Measurements from ENCODE around the gene ADAMTS17. TPM values are rescaled to one million over a fixed set of nuclear protein-coding genes. Genes with fewer than 3 reads are reported as not detected.

Gene ADAMTS17
- total RNA-seq, 1 experiment from 2014 or later = 3.2 TPM

DNA sequence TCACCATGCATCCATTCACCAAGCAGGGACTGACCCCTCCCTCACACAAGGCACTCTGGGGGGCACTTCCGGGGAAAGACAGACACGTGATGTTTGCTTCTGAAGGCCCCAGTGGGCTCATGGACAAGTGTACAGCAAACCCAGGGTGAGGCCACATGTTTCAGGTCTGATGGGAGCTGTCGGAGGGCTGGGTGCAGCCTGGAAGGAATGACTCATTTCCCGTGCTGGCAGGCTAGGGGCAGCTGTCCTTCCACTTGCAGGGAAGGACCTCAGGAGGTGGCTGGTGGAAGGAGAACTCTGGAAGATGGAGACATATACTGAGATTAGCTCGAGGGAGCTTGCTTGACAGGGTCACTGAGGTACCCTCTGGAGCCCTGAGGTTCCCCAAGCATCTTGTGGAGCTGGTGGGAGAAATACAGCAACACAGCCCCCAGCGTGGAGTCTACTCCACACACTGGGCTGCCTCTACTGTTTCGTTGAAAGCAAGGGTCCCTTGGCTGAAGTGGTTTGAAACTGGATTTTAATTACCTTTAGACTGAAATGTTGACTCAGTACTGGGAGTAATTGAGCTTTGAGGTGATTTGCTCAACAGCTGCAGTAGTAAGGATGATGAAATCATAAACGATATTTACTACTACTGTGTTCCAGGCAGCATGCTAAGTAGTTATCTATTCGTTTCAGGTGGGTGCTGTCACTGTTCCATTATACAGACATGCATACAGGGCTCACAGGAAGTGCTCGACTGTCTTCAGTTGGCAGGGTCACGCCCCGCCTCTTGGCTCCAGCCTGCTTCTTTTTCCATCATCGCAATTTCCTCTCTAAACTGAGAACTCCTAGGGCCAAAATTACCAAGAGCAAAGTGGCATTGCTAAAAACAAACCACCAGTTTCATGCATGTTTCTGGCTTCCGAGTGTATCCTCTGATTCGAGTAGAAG is 230.4 kb downstream of the ADAMTS17 start:
- no peaks in the 10 kb centered on the region for H3K36me3 ChIP-seq (ENCODE audit: low read depth)
- ChIA-PET POLR2A (ENCODE audit: unreplicated experiment) (no interaction called here), CTCF (interaction anchor here (0.6 to 0.9 kb wide), 2 partner anchors 228 to 311 kb away, joined by 3 read pairs; no protein-coding TSS in a partner anchor)
- H2AFZ ChIP-seq = no peak overlapping the region
- peaks cover 6% of the 10 kb centered on the region; the same call in 1 of the 2 replicates for H3F3A ChIP-seq (ENCODE audit: insufficient read depth, low read depth)
- H3K4me2 ChIP-seq = peak overlapping the region; percentile 50
- H4K20me1 ChIP-seq (ENCODE audit: insufficient read depth) = no peaks in the 10 kb centered on the region
- H3K27me3 ChIP-seq (ENCODE audit: insufficient read depth, low read depth) = no peaks in the 10 kb centered on the region
- peak; percentile 67 to 74 for DNase-seq
- no peaks in the 10 kb centered on the region for H3K9me2 ChIP-seq (ENCODE audit: insufficient read depth)
- peaks cover 16% of the 10 kb centered on the region for H3K4me1 ChIP-seq (replicated peaks; ENCODE audit: insufficient read depth)
- no peaks in the 10 kb centered on the region for H3K9me3 ChIP-seq (ENCODE audit: insufficient read depth, low read depth)
- H3K79me2 ChIP-seq (ENCODE audit: low read depth) = no peaks in the 10 kb centered on the region
- H3K27ac ChIP-seq = peak overlapping the region; percentile 44; the same call in 1 of the 2 replicates
- TSS peak; percentile 88 for BruUV-seq (replicated peaks)
- no peak overlapping the region for H3K4me3 ChIP-seq
- no peak for TF ChIP-seq EZH2 (IDR thresholded peaks at IDR 0.05; ENCODE audit: low read depth)
- TF ChIP-seq, protein P1, sequence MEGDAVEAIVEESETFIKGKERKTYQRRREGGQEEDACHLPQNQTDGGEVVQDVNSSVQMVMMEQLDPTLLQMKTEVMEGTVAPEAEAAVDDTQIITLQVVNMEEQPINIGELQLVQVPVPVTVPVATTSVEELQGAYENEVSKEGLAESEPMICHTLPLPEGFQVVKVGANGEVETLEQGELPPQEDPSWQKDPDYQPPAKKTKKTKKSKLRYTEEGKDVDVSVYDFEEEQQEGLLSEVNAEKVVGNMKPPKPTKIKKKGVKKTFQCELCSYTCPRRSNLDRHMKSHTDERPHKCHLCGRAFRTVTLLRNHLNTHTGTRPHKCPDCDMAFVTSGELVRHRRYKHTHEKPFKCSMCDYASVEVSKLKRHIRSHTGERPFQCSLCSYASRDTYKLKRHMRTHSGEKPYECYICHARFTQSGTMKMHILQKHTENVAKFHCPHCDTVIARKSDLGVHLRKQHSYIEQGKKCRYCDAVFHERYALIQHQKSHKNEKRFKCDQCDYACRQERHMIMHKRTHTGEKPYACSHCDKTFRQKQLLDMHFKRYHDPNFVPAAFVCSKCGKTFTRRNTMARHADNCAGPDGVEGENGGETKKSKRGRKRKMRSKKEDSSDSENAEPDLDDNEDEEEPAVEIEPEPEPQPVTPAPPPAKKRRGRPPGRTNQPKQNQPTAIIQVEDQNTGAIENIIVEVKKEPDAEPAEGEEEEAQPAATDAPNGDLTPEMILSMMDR (conservative IDR thresholded peaks at IDR 0.05) = no peak
- intact Hi-C loops (cut with micrococcal nuclease; ENCODE audit: unreplicated experiment) = loop anchor here (1.0 to 5.0 kb wide), 3 partner anchors 68 to 149 kb away; no protein-coding TSS in a partner anchor

DNA sequence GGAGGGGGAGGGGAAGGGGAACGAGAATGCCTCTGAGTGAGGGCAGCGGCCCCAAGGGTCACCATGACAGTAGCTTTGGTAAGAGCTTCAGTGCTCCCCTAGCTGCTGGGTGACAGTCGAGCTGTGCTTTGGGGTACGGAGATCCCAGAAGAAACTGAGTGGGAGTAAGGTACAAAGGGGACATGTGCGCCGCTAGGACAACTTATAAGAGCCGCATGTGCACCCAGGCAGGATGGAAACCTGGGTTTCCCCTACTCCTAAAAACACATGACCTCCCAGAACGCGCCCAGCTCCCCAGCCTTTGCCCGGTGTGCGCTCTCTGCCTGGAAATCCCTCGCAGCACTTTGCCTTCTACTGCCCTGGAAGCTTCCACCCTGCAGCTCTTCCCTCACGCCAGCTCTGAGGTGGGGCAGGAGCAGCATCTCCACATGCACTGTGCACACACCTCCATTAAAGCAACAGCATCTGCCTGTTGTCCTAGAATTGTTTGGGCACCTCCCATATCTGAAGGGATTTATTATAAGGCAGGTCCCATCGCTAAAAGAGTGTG is 232.2 kb downstream of the ADAMTS17 start:
- ChIA-PET POLR2A (ENCODE audit: unreplicated experiment) (no interaction called here), CTCF (no interaction called here)
- TF ChIP-seq, protein P1 (conservative IDR thresholded peaks at IDR 0.05) = no peak
- no peak for TF ChIP-seq EZH2 (IDR thresholded peaks at IDR 0.05; ENCODE audit: low read depth)
- Histone ChIP-seq H4K20me1 (ENCODE audit: insufficient read depth) (no peaks in the 10 kb centered on the region), H3K79me2 (ENCODE audit: low read depth) (no peaks in the 10 kb centered on the region), H2AFZ (no peak overlapping the region), H3K36me3 (ENCODE audit: low read depth) (no peaks in the 10 kb centered on the region), H3K4me2 (no peak overlapping the region), H3K27ac (no peak overlapping the region), H3K9me3 (ENCODE audit: insufficient read depth, low read depth) (no peaks in the 10 kb centered on the region), H3F3A (ENCODE audit: insufficient read depth, low read depth) (peaks cover 6% of the 10 kb centered on the region; the same call in 1 of the 2 replicates), H3K4me1 (replicated peaks; ENCODE audit: insufficient read depth) (peaks cover 16% of the 10 kb centered on the region), H3K9me2 (ENCODE audit: insufficient read depth) (no peaks in the 10 kb centered on the region), H3K4me3 (no peak overlapping the region), H3K27me3 (ENCODE audit: insufficient read depth, low read depth) (no peaks in the 10 kb centered on the region)
- no TSS peak for BruUV-seq (replicated peaks)
- DNase-seq = no peak
- intact Hi-C loops (cut with micrococcal nuclease; ENCODE audit: unreplicated experiment) = loop anchor here (5.0 kb wide), 1 partner anchor 147 kb away; no protein-coding TSS in a partner anchor

DNA sequence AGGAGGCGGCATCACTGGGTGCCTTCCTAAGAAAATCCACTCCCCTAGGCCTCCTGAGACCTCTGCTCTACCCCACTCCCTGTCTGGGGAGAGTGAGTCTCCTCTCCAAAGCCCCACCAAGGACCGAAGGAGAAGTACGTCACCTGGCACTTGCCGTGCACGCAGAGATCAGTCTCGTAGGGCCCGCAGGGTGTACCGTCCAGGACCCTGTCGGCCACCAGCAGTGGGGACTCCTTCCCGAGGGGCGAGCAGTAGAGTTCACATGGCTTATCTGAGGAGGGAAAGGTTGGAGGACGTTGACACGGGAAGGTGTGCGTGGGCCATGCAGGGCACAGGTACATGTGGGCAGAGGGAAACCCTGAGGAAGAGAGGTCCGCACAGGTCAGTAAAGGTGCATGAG is 232.9 kb downstream of the ADAMTS17 start:
- no peaks in the 10 kb centered on the region for H3K9me2 ChIP-seq (ENCODE audit: insufficient read depth)
- ChIA-PET CTCF (no interaction called here), POLR2A (ENCODE audit: unreplicated experiment) (no interaction called here)
- no peaks in the 10 kb centered on the region for H3K36me3 ChIP-seq (ENCODE audit: low read depth)
- H3K9me3 ChIP-seq (ENCODE audit: insufficient read depth, low read depth) = no peaks in the 10 kb centered on the region
- no peak for DNase-seq
- H3K27ac ChIP-seq = no peak overlapping the region
- no peak overlapping the region for H3K4me3 ChIP-seq
- TF ChIP-seq, protein P1 (conservative IDR thresholded peaks at IDR 0.05) = no peak
- no peak for TF ChIP-seq EZH2 (IDR thresholded peaks at IDR 0.05; ENCODE audit: low read depth)
- H3K4me1 ChIP-seq (replicated peaks; ENCODE audit: insufficient read depth) = peaks cover 16% of the 10 kb centered on the region
- H2AFZ ChIP-seq = no peak overlapping the region
- BruUV-seq (replicated peaks) = no TSS peak
- no peaks in the 10 kb centered on the region for H3K27me3 ChIP-seq (ENCODE audit: insufficient read depth, low read depth)
- H4K20me1 ChIP-seq (ENCODE audit: insufficient read depth) = no peaks in the 10 kb centered on the region
- H3K4me2 ChIP-seq = no peak overlapping the region
- no peaks in the 10 kb centered on the region for H3K79me2 ChIP-seq (ENCODE audit: low read depth)
- H3F3A ChIP-seq (ENCODE audit: insufficient read depth, low read depth) = peaks cover 6% of the 10 kb centered on the region; the same call in 1 of the 2 replicates
- intact Hi-C loops (cut with micrococcal nuclease; ENCODE audit: unreplicated experiment) = no loop called here
